Kidney (tissue), 14 donors: Measurements from ENCODE around the gene TTC1. TPM values are rescaled to one million over a fixed set of nuclear protein-coding genes. Genes with fewer than 3 reads are reported as not detected.

Experiments
- DNase-seq, 5 donors: peaks; one replicate each; pipeline ENCODE4 v3.0.0-alpha.2; 2013 to 2020
- FAIRE-seq: peaks from 2 replicates; lab custom pipeline; 2012; peaks lifted over from hg19 to GRCh38; lab: Jason Lieb, UNC
- H3K27ac ChIP-seq, 2 donors: one replicate each; pipeline ENCODE4 v1.7.0; 2013; ENCODE audit warnings: low read depth in 2 of 2, low read length in 2 of 2, inconsistent platforms in 1 of 2
- H3K27me3 ChIP-seq: one replicate; pipeline ENCODE4 v1.7.1; 2013; ENCODE audit warnings: low read length, inconsistent platforms; ENCODE audit not compliant: control insufficient read depth, insufficient read depth
- H3K36me3 ChIP-seq, 3 donors: one replicate each; pipeline versions ENCODE4 v1.7.0 to v1.7.1; 2013; ENCODE audit warnings: low read length in 3 of 3, control low read depth in 1 of 3, inconsistent platforms in 1 of 3; ENCODE audit not compliant: insufficient read depth in 3 of 3, control insufficient read depth in 2 of 3
- H3K4me1 ChIP-seq, 3 donors: one replicate each; pipeline versions ENCODE4 v1.7.0 to v1.7.1; 2013; ENCODE audit warnings: low read length in 3 of 3, inconsistent platforms in 1 of 3, low read depth in 1 of 3; ENCODE audit not compliant: control insufficient read depth in 2 of 3, insufficient read depth in 2 of 3
- H3K4me3 ChIP-seq, 3 donors: one replicate each; pipeline versions ENCODE4 v1.7.0 to v1.8.1; 2013; ENCODE audit warnings: low read length in 3 of 3, control low read depth in 1 of 3, inconsistent platforms in 1 of 3
- H3K9ac ChIP-seq, 3 donors: one replicate each; pipeline versions ENCODE4 v1.7.0 to v1.7.1; 2013; ENCODE audit warnings: low read length in 3 of 3, control low read depth in 1 of 3, inconsistent platforms in 1 of 3
- H3K9me3 ChIP-seq, 3 donors: one replicate each; pipeline versions ENCODE4 v1.7.0 to v1.7.1; 2013; ENCODE audit warnings: low read length in 3 of 3, control low read depth in 1 of 3, inconsistent platforms in 1 of 3; ENCODE audit not compliant: control insufficient read depth in 2 of 3, insufficient read depth in 1 of 3
- CTCF ChIP-seq: IDR thresholded peaks from 3 replicates; pipeline ENCODE4 v1.5.1; 2012; ENCODE audit warnings: mild to moderate bottlenecking, moderate library complexity, borderline replicate concordance; ENCODE audit not compliant: insufficient read depth; ENCODE audit errors: extremely low read depth
- intact Hi-C: fragments of 100-400 bp; cut with DNase I; formaldehyde crosslinking; loops from one replicate; pipeline ENCODE4 v1.11.1; 2022
- polyA plus RNA-seq: library from polyadenylated mRNA; stranded (reverse); fragments of 350-450 nt; fragmentation: Illumina TruSeq; extraction: RNeasy Lipid Tissue Mini Kit (QIAGEN cat#74804); gene quantifications from one replicate; pipeline ENCODE4 v1.2.3, GENCODE V29; 2014; ENCODE audit warnings: low read depth, low replicate concordance; ENCODE audit not compliant: insufficient read depth
- total RNA-seq: library from RNA; stranded (reverse); fragmentation: NEBNext Ultra II Directional; extraction: Animal tissue kit (Norgen Biotek cat#: 25700); gene quantifications from one replicate; pipeline ENCODE4 v1.2.1, GENCODE V29; 2021
- donor health status: control.
- donor health status: control.
- donor health status: control.
- donor health status: control.
- donor health status: control.
- donor health status: DM: yes; HTN: yes; CAD: no.
- donor health status: Normal renal cell carcinoma (clear cell type).

TTC1 gene
- total and polyA plus RNA-seq, 2 donors from 2014 or later = 41.4 to 94.4 TPM

GRCh38 chr5:160048131-160048530 lies 39.2 kb downstream of the TTC1 start:
- DNase-seq (no peak), FAIRE-seq (no peak)
- no peak overlapping the region for H3K9ac ChIP-seq
- no peaks in the 10 kb centered on the region for H3K9me3 ChIP-seq
- intact Hi-C loops = no loop called here
- peaks cover 0 to 32% (median 14%) of the 10 kb centered on the region in 3 donors for H3K36me3 ChIP-seq
- no peaks in the 10 kb centered on the region for H3K4me1 ChIP-seq
- no peak for TF ChIP-seq CTCF
- H3K27ac ChIP-seq = no peak overlapping the region
- H3K27me3 ChIP-seq = no peaks in the 10 kb centered on the region
- no peak overlapping the region for H3K4me3 ChIP-seq

- no peak for TF ChIP-seq CTCF
- Histone ChIP-seq H3K4me1 (no peaks in the 10 kb centered on the region), H3K9me3 (no peaks in the 10 kb centered on the region), H3K36me3 (peaks cover 0 to 35% (median 17%) of the 10 kb centered on the region in 3 donors), H3K9ac (no peak overlapping the region), H3K27me3 (no peaks in the 10 kb centered on the region), H3K4me3 (no peak overlapping the region), H3K27ac (no peak overlapping the region)
- no peak for DNase-seq
- no peak for FAIRE-seq
- intact Hi-C loops = no loop called here
Measured at GRCh38 chr5:160049099-160049498, 40.2 kb downstream of the TTC1 start.

- H3K27ac ChIP-seq = no peak overlapping the region
Measured at GRCh38 chr5:160054047-160054446, 45.1 kb downstream of the TTC1 start.

More at GRCh38 chr5:160054047-160054446, 45.1 kb downstream of the TTC1 start:
- Histone ChIP-seq H3K36me3 (peaks cover 0 to 50% (median 21%) of the 10 kb centered on the region in 3 donors), H3K9me3 (peaks cover 0 to 1% (median 0%) of the 10 kb centered on the region in 3 donors), H3K4me3 (no peak overlapping the region), H3K9ac (no peak overlapping the region), H3K27me3 (no peaks in the 10 kb centered on the region), H3K4me1 (no peaks in the 10 kb centered on the region)
- intact Hi-C loops = no loop called here
- TF ChIP-seq CTCF = no peak
- FAIRE-seq = no peak
- no peak for DNase-seq
